Trophoblast cell (in vitro differentiated cells and primary cell): ENCODE results near the gene SERINC5.

Experiments used
- DNase-seq, 2 donors: peaks; one replicate each; pipeline ENCODE4 v3.0.0-alpha.2; 2016
- H2AFZ ChIP-seq: 2 replicates; pipeline ENCODE4 v1.6.1; 2013; ENCODE audit warnings: low read length, moderate library complexity, mild to moderate bottlenecking; ENCODE audit not compliant: insufficient read depth, poor library complexity
- H2AK5ac ChIP-seq: 2 replicates; pipeline ENCODE4 v1.6.1; 2013; ENCODE audit warnings: mild to moderate bottlenecking, low read length
- H2BK120ac ChIP-seq: 2 replicates; pipeline ENCODE4 v1.6.1; 2013; ENCODE audit warnings: low read length, mild to moderate bottlenecking, moderate library complexity; ENCODE audit not compliant: insufficient read depth, poor library complexity
- H2BK12ac ChIP-seq: 2 replicates; pipeline ENCODE4 v1.6.1; 2013; ENCODE audit warnings: mild to moderate bottlenecking, low read length, moderate library complexity
- H2BK5ac ChIP-seq: 2 replicates; pipeline ENCODE4 v1.6.1; 2013; ENCODE audit warnings: low read length, low read depth, moderate library complexity, mild to moderate bottlenecking; ENCODE audit not compliant: poor library complexity
- H3K14ac ChIP-seq: 2 replicates; pipeline ENCODE4 v1.6.1; 2013; ENCODE audit warnings: mild to moderate bottlenecking, low read length
- H3K18ac ChIP-seq: 2 replicates; pipeline ENCODE4 v1.6.1; 2013; ENCODE audit warnings: mild to moderate bottlenecking, low read length
- H3K23ac ChIP-seq: 2 replicates; pipeline ENCODE4 v1.6.1; 2013; ENCODE audit warnings: low read length
- H3K27ac ChIP-seq: 2 replicates; pipeline ENCODE4 v1.5.1; 2013; ENCODE audit warnings: low read depth, mild to moderate bottlenecking, inconsistent platforms, low read length, moderate library complexity
- H3K27me3 ChIP-seq: 2 replicates; pipeline ENCODE4 v1.6.1; 2013; ENCODE audit warnings: inconsistent platforms, mild to moderate bottlenecking, low read length, moderate library complexity; ENCODE audit not compliant: insufficient read depth
- H3K36me3 ChIP-seq, 2 experiments: 1 replicate in 1 of 2; 2 replicates in 1 of 2; pipeline ENCODE4 v1.6.1; 2013; ENCODE audit warnings: low read length in 2 of 2, mild to moderate bottlenecking in 2 of 2, moderate library complexity in 1 of 2; ENCODE audit not compliant: insufficient read depth in 2 of 2, control insufficient read depth in 1 of 2
- H3K4ac ChIP-seq: 2 replicates; pipeline ENCODE4 v1.6.1; 2013; ENCODE audit warnings: low read depth, mild to moderate bottlenecking, low read length, moderate library complexity
- H3K4me1 ChIP-seq, 2 experiments: 1 replicate in 1 of 2; 2 replicates in 1 of 2; pipeline ENCODE4 v1.6.1; 2013; ENCODE audit warnings: low read length in 2 of 2, mild to moderate bottlenecking in 2 of 2, moderate library complexity in 1 of 2; ENCODE audit not compliant: insufficient read depth in 2 of 2, control insufficient read depth in 1 of 2
- H3K4me2 ChIP-seq: 2 replicates; pipeline ENCODE4 v1.6.1; 2013; ENCODE audit warnings: inconsistent platforms, mild to moderate bottlenecking, low read length, moderate library complexity
- H3K4me3 ChIP-seq: 2 replicates; pipeline ENCODE4 v1.5.1; 2013; ENCODE audit warnings: mild to moderate bottlenecking, low read depth, low read length, inconsistent platforms
- H3K79me1 ChIP-seq: one replicate; pipeline ENCODE4 v1.6.1; 2013; ENCODE audit warnings: low read length
- H3K79me2 ChIP-seq: 2 replicates; pipeline ENCODE4 v1.6.1; 2013; ENCODE audit warnings: low read length, mild to moderate bottlenecking; ENCODE audit not compliant: control insufficient read depth, insufficient read depth, poor library complexity
- H3K9ac ChIP-seq: 2 replicates; pipeline ENCODE4 v1.6.1; 2013; ENCODE audit warnings: mild to moderate bottlenecking, low read length
- H3K9me3 ChIP-seq: 2 replicates; pipeline ENCODE4 v1.6.1; 2013; ENCODE audit warnings: low read depth, mild to moderate bottlenecking, control low read depth, inconsistent platforms, low read length; ENCODE audit not compliant: insufficient read depth
- H4K12ac ChIP-seq: 2 replicates; pipeline ENCODE4 v1.6.1; 2013; ENCODE audit warnings: low read depth, mild to moderate bottlenecking, low read length, moderate library complexity
- H4K8ac ChIP-seq: 2 replicates; pipeline ENCODE4 v1.6.1; 2013; ENCODE audit warnings: low read depth, mild to moderate bottlenecking, low read length, moderate library complexity
- H4K91ac ChIP-seq: one replicate; pipeline ENCODE4 v1.6.1; 2013; ENCODE audit warnings: low read depth, mild to moderate bottlenecking, low read length, moderate library complexity
- WGBS: extraction: QIAGEN DNeasy Blood & Tissue Kit; methylation state at CpG from one replicate; pipeline ENCODE4 v1.1.7; 2013; ENCODE audit warnings: missing lambda C conversion rate; ENCODE audit not compliant: insufficient read length, insufficient coverage; ENCODE audit errors: extremely low coverage; 5-methylcytosine and 5-hydroxymethylcytosine counted together

The SERINC5 gene

GRCh38 chr5:80300125-80300524 is 44.3 kb upstream of the SERINC5 start:
- H4K12ac ChIP-seq = no peak overlapping the region
- H3K4me1 ChIP-seq = no peaks in the 10 kb centered on the region

DNA sequence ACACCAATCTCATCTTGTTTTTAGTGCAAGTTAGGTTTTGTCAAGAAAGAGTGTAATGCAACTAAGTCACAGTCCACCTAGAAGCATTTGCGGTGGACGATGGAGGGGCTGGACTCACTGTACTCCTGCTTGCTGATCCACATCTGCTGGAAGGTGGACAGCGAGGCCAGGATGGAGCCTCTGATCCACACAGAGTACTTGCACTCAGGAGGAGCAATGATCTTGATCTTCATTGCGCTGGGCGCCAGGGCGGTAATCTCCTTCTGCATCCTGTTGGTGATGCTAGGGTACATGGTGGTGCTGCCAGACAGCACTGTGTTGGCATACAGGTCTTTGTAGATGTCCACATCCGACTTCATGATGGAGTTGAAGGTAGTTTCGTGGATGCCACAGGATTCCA is 43.8 kb upstream of the SERINC5 start:
- Histone ChIP-seq H3K4me3 (no peak overlapping the region), H3K23ac (no peak overlapping the region), H3K9me3 (peaks cover 8% of the 10 kb centered on the region), H3K79me2 (no peaks in the 10 kb centered on the region), H2BK5ac (no peak overlapping the region), H3K18ac (no peak overlapping the region), H4K91ac (no peak overlapping the region), H3K4me2 (no peak overlapping the region), H3K9ac (no peak overlapping the region), H3K4ac (no peak overlapping the region), H3K27ac (no peak overlapping the region), H3K14ac (no peak overlapping the region), H3K27me3 (no peaks in the 10 kb centered on the region), H3K79me1 (no peaks in the 10 kb centered on the region), H4K12ac (no peak overlapping the region), H4K8ac (no peak overlapping the region), H2AK5ac (no peak overlapping the region), H2AFZ (no peak overlapping the region), H3K36me3 (no peaks in the 10 kb centered on the region), H3K4me1 (no peaks in the 10 kb centered on the region), H2BK120ac (no peak overlapping the region), H2BK12ac (no peak overlapping the region)
- DNase-seq = no peak
- WGBS = no CpG with 5 or more reads among the region's 8 CpGs

More at GRCh38 chr5:80300125-80300524, 44.3 kb upstream of the SERINC5 start:
- H2BK120ac ChIP-seq = no peak overlapping the region
- no peak overlapping the region for H3K18ac ChIP-seq
- H3K27me3 ChIP-seq = no peaks in the 10 kb centered on the region
- H3K23ac ChIP-seq = no peak overlapping the region
- H3K4me3 ChIP-seq = no peak overlapping the region
- H3K36me3 ChIP-seq = no peaks in the 10 kb centered on the region
- DNase-seq = no peak
- peaks cover 8% of the 10 kb centered on the region for H3K9me3 ChIP-seq
- no peak overlapping the region for H3K14ac ChIP-seq
- H3K79me1 ChIP-seq = no peaks in the 10 kb centered on the region
- WGBS = no CpG with 5 or more reads among the region's 8 CpGs
- H3K4ac ChIP-seq = no peak overlapping the region
- no peak overlapping the region for H4K8ac ChIP-seq
- H2AK5ac ChIP-seq = no peak overlapping the region
- no peak overlapping the region for H2AFZ ChIP-seq
- H2BK5ac ChIP-seq = no peak overlapping the region
- no peaks in the 10 kb centered on the region for H3K79me2 ChIP-seq
- H4K91ac ChIP-seq = no peak overlapping the region
- H3K4me2 ChIP-seq = no peak overlapping the region
- H3K9ac ChIP-seq = no peak overlapping the region
- no peak overlapping the region for H2BK12ac ChIP-seq
- H3K27ac ChIP-seq = no peak overlapping the region

GRCh38 chr5:80296121-80296520 is 40.3 kb upstream of the SERINC5 start:
- Histone ChIP-seq H3K18ac (no peak overlapping the region), H4K12ac (no peak overlapping the region), H3K4me3 (no peak overlapping the region), H4K91ac (no peak overlapping the region), H3K14ac (no peak overlapping the region), H3K4me2 (no peak overlapping the region), H3K23ac (no peak overlapping the region), H2BK5ac (no peak overlapping the region), H2BK12ac (no peak overlapping the region), H3K27ac (no peak overlapping the region), H3K4ac (no peak overlapping the region), H3K4me1 (no peaks in the 10 kb centered on the region), H2AK5ac (no peak overlapping the region), H3K9me3 (peaks cover 8% of the 10 kb centered on the region), H3K27me3 (no peaks in the 10 kb centered on the region), H3K79me1 (no peaks in the 10 kb centered on the region), H2AFZ (no peak overlapping the region), H4K8ac (no peak overlapping the region), H3K36me3 (no peaks in the 10 kb centered on the region), H3K79me2 (no peaks in the 10 kb centered on the region), H2BK120ac (no peak overlapping the region), H3K9ac (no peak overlapping the region)
- WGBS = no CpG with 5 or more reads among the region's 6 CpGs
- DNase-seq = no peak

- H4K91ac ChIP-seq = no peak overlapping the region
- peak in 1 of 2 donors; percentile 29 for DNase-seq
- no peak overlapping the region for H3K4me2 ChIP-seq
- no peak overlapping the region for H3K4me3 ChIP-seq
- H2AFZ ChIP-seq = no peak overlapping the region
- WGBS = no CpG with 5 or more reads among the region's 8 CpGs
- H2AK5ac ChIP-seq = no peak overlapping the region
- H3K36me3 ChIP-seq = no peaks in the 10 kb centered on the region
- H3K79me1 ChIP-seq = no peaks in the 10 kb centered on the region
- no peak overlapping the region for H2BK12ac ChIP-seq
- no peaks in the 10 kb centered on the region for H3K79me2 ChIP-seq
- no peak overlapping the region for H3K4ac ChIP-seq
- H3K14ac ChIP-seq = no peak overlapping the region
- H2BK5ac ChIP-seq = no peak overlapping the region
- no peaks in the 10 kb centered on the region for H3K9me3 ChIP-seq
- no peak overlapping the region for H4K8ac ChIP-seq
- no peak overlapping the region for H2BK120ac ChIP-seq
- no peak overlapping the region for H3K23ac ChIP-seq
- no peak overlapping the region for H3K18ac ChIP-seq
- no peak overlapping the region for H3K27ac ChIP-seq
- H3K27me3 ChIP-seq = no peaks in the 10 kb centered on the region
- no peak overlapping the region for H3K9ac ChIP-seq
- no peaks in the 10 kb centered on the region for H3K4me1 ChIP-seq
- H4K12ac ChIP-seq = no peak overlapping the region
Measured at GRCh38 chr5:80291761-80292160, 35.9 kb upstream of the SERINC5 start.
